Muscle layer of colon (tissue), 2 donors: ENCODE data around the gene DIO3.

Experiments used
- H3K27ac ChIP-seq: one replicate; pipeline ENCODE4 v1.7.0; 2013; ENCODE audit warnings: low read depth, mild to moderate bottlenecking, low read length, moderate library complexity
- H3K27me3 ChIP-seq, 2 donors: one replicate each; pipeline ENCODE4 v1.7.0; 2013; ENCODE audit warnings: low read length in 2 of 2, mild to moderate bottlenecking in 2 of 2; ENCODE audit not compliant: insufficient read depth in 2 of 2, control insufficient read depth in 1 of 2
- H3K36me3 ChIP-seq: one replicate; pipeline ENCODE4 v1.7.0; 2013; ENCODE audit warnings: mild to moderate bottlenecking, low read length; ENCODE audit not compliant: insufficient read depth
- H3K4me1 ChIP-seq: one replicate; pipeline ENCODE4 v1.7.0; 2013; ENCODE audit warnings: mild to moderate bottlenecking, low read length; ENCODE audit not compliant: insufficient read depth
- H3K4me3 ChIP-seq, 2 donors: one replicate each; pipeline ENCODE4 v1.7.0; 2013; ENCODE audit warnings: low read length in 2 of 2, low read depth in 1 of 2, mild to moderate bottlenecking in 1 of 2, moderate library complexity in 1 of 2
- H3K9ac ChIP-seq: one replicate; pipeline ENCODE4 v1.7.0; 2013; ENCODE audit warnings: low read length
- H3K9me3 ChIP-seq: one replicate; pipeline ENCODE4 v1.7.0; 2013; ENCODE audit warnings: mild to moderate bottlenecking, low read length
- donor health status: abdominal sarcoma.
- donor health status: Adenocarcinoma of cecum.

The DIO3 gene

GRCh38 chr14:101527987-101528386, 33.3 kb upstream of the DIO3 start:
- no peaks in the 10 kb centered on the region for H3K27me3 ChIP-seq

GRCh38 chr14:101529079-101529478, 32.2 kb upstream of the DIO3 start:
- Histone ChIP-seq H3K4me3 (no peak overlapping the region), H3K27ac (no peak overlapping the region), H3K36me3 (no peaks in the 10 kb centered on the region), H3K9me3 (no peaks in the 10 kb centered on the region), H3K27me3 (no peaks in the 10 kb centered on the region), H3K4me1 (no peaks in the 10 kb centered on the region), H3K9ac (no peak overlapping the region)

More at GRCh38 chr14:101527987-101528386, 33.3 kb upstream of the DIO3 start:
- H3K36me3 ChIP-seq, result no peaks in the 10 kb centered on the region
- no peaks in the 10 kb centered on the region for H3K9me3 ChIP-seq
- H3K4me1 ChIP-seq, result no peaks in the 10 kb centered on the region
- no peak overlapping the region for H3K27ac ChIP-seq
- H3K9ac ChIP-seq, result no peak overlapping the region
- no peak overlapping the region for H3K4me3 ChIP-seq

- no peak overlapping the region for H3K27ac ChIP-seq
- no peaks in the 10 kb centered on the region for H3K27me3 ChIP-seq
- H3K9me3 ChIP-seq, result no peaks in the 10 kb centered on the region
Measured at GRCh38 chr14:101534198-101534597, 27.1 kb upstream of the DIO3 start.

GRCh38 chr14:101535232-101535631, 26.1 kb upstream of the DIO3 start:
- no peak overlapping the region for H3K27ac ChIP-seq
- no peaks in the 10 kb centered on the region for H3K36me3 ChIP-seq
- no peak overlapping the region for H3K9ac ChIP-seq
- H3K9me3 ChIP-seq, result no peaks in the 10 kb centered on the region
- H3K4me3 ChIP-seq, result no peak overlapping the region
- no peaks in the 10 kb centered on the region for H3K27me3 ChIP-seq
- no peaks in the 10 kb centered on the region for H3K4me1 ChIP-seq

More at GRCh38 chr14:101534198-101534597, 27.1 kb upstream of the DIO3 start:
- Histone ChIP-seq H3K4me1 (no peaks in the 10 kb centered on the region), H3K36me3 (no peaks in the 10 kb centered on the region), H3K4me3 (no peak overlapping the region), H3K9ac (no peak overlapping the region)

- Histone ChIP-seq H3K27ac (no peak overlapping the region), H3K4me3 (no peak overlapping the region), H3K4me1 (no peaks in the 10 kb centered on the region), H3K9ac (no peak overlapping the region), H3K9me3 (no peaks in the 10 kb centered on the region), H3K27me3 (no peaks in the 10 kb centered on the region), H3K36me3 (no peaks in the 10 kb centered on the region)
Measured at GRCh38 chr14:101535701-101536207, 25.5 kb upstream of the DIO3 start.

- Histone ChIP-seq H3K4me1 (no peaks in the 10 kb centered on the region), H3K4me3 (no peak overlapping the region), H3K9me3 (no peaks in the 10 kb centered on the region), H3K27me3 (no peaks in the 10 kb centered on the region), H3K9ac (no peak overlapping the region), H3K36me3 (no peaks in the 10 kb centered on the region), H3K27ac (no peak overlapping the region)
Measured at GRCh38 chr14:101537286-101537685, 24.0 kb upstream of the DIO3 start.

GRCh38 chr14:101538878-101539277, 22.4 kb upstream of the DIO3 start:
- Histone ChIP-seq H3K9ac (no peak overlapping the region), H3K4me3 (no peak overlapping the region), H3K36me3 (no peaks in the 10 kb centered on the region), H3K27ac (no peak overlapping the region), H3K4me1 (no peaks in the 10 kb centered on the region), H3K27me3 (no peaks in the 10 kb centered on the region), H3K9me3 (no peaks in the 10 kb centered on the region)

GRCh38 chr14:101539880-101540279, 21.4 kb upstream of the DIO3 start:
- H3K27ac ChIP-seq, result no peak overlapping the region
- H3K36me3 ChIP-seq, result no peaks in the 10 kb centered on the region
- no peak overlapping the region for H3K4me3 ChIP-seq
- no peaks in the 10 kb centered on the region for H3K27me3 ChIP-seq
- H3K4me1 ChIP-seq, result no peaks in the 10 kb centered on the region
- no peaks in the 10 kb centered on the region for H3K9me3 ChIP-seq
- H3K9ac ChIP-seq, result no peak overlapping the region

- Histone ChIP-seq H3K4me1 (no peaks in the 10 kb centered on the region), H3K27me3 (no peaks in the 10 kb centered on the region), H3K36me3 (no peaks in the 10 kb centered on the region), H3K27ac (no peak overlapping the region), H3K9me3 (no peaks in the 10 kb centered on the region), H3K4me3 (no peak overlapping the region), H3K9ac (no peak overlapping the region)
Measured at GRCh38 chr14:101540481-101541462, 20.5 kb upstream of the DIO3 start.

- Histone ChIP-seq H3K27me3 (no peaks in the 10 kb centered on the region), H3K9ac (no peak overlapping the region), H3K4me3 (no peak overlapping the region), H3K4me1 (no peaks in the 10 kb centered on the region), H3K9me3 (no peaks in the 10 kb centered on the region), H3K27ac (no peak overlapping the region), H3K36me3 (no peaks in the 10 kb centered on the region)
Measured at GRCh38 chr14:101542391-101542790, 18.9 kb upstream of the DIO3 start.

- Histone ChIP-seq H3K9me3 (no peaks in the 10 kb centered on the region), H3K36me3 (no peaks in the 10 kb centered on the region), H3K27ac (no peak overlapping the region), H3K27me3 (no peaks in the 10 kb centered on the region), H3K4me1 (no peaks in the 10 kb centered on the region), H3K9ac (no peak overlapping the region), H3K4me3 (no peak overlapping the region)
Measured at GRCh38 chr14:101543814-101544213, 17.5 kb upstream of the DIO3 start.
